SU-DHL-6 (cell line): Measurements from ENCODE around the gene RPS29.

ENCODE experiments used
- H2AFZ ChIP-seq: fragments of 200-600 bp; sonication (generic); 2 replicates; pipeline ENCODE4 v1.6.1; 2014; ENCODE audit warnings: low read depth, mild to moderate bottlenecking, moderate library complexity, mixed read lengths, antibody characterized with exemption, low read length; ENCODE audit not compliant: severe bottlenecking
- H3F3A ChIP-seq: fragments of 200-600 bp; shearing (Covaris generic); 2 replicates; pipeline ENCODE4 v1.6.0; 2016; ENCODE audit warnings: antibody characterized with exemption, mild to moderate bottlenecking; ENCODE audit not compliant: insufficient read depth
- H3K27ac ChIP-seq: fragments of 200-600 bp; sonication (generic); 2 replicates; pipeline ENCODE4 v1.5.1; 2016; ENCODE audit warnings: low read depth, mild to moderate bottlenecking, low read length, moderate library complexity, mixed read lengths
- H3K27me3 ChIP-seq: fragments of 200-600 bp; sonication (generic), shearing (Covaris generic); 2 replicates; pipeline ENCODE4 v1.6.0; 2014; ENCODE audit warnings: mild to moderate bottlenecking, low read length
- H3K36me3 ChIP-seq: fragments of 200-600 bp; sonication (generic); 2 replicates; pipeline ENCODE4 v1.6.1; 2014; ENCODE audit warnings: mild to moderate bottlenecking, low read length, mixed read lengths
- H3K4me2 ChIP-seq: fragments of 300-600, 200-600 bp; shearing (Covaris generic), sonication (generic); 2 replicates; pipeline ENCODE4 v1.6.0; 2014; ENCODE audit warnings: low read length, low read depth, mild to moderate bottlenecking; ENCODE audit not compliant: poor library complexity, severe bottlenecking
- H3K4me3 ChIP-seq: fragments of 200-600 bp; sonication (generic); 2 replicates; pipeline ENCODE4 v1.5.1; 2014; ENCODE audit warnings: antibody characterized with exemption, low read length, mild to moderate bottlenecking, mixed read lengths; ENCODE audit not compliant: insufficient read depth, poor library complexity, severe bottlenecking
- H3K79me2 ChIP-seq: fragments of 200-600 bp; sonication (generic); 2 replicates; pipeline ENCODE4 v1.6.1; 2014; ENCODE audit warnings: mild to moderate bottlenecking, low read length, moderate library complexity; ENCODE audit not compliant: insufficient read depth
- H3K9ac ChIP-seq: fragments of 200-600 bp; sonication (generic); 2 replicates; pipeline ENCODE4 v1.7.0; 2014; ENCODE audit warnings: mild to moderate bottlenecking, low read length
- H3K9me2 ChIP-seq: fragments of 200-600 bp; sonication (generic); replicated peaks from 2 replicates; pipeline ENCODE4 v1.6.1; 2014; ENCODE audit warnings: low read length; ENCODE audit not compliant: insufficient read depth
- H3K9me3 ChIP-seq: fragments of 200-600 bp; sonication (generic); 2 replicates; pipeline ENCODE4 v1.6.1; 2014; ENCODE audit warnings: low read length, mixed read lengths; ENCODE audit not compliant: insufficient read depth
- H4K20me1 ChIP-seq: fragments of 200-600 bp; sonication (generic); 2 replicates; pipeline ENCODE4 v1.6.1; 2014; ENCODE audit warnings: low read depth, mild to moderate bottlenecking, antibody characterized with exemption, low read length, moderate library complexity, mixed read lengths
- EZH2phosphoT487 ChIP-seq: fragments of 200-600 bp; sonication (generic), shearing (Covaris generic); conservative IDR thresholded peaks from 2 replicates; pipeline ENCODE4 v1.6.1; 2018; ENCODE audit warnings: mild to moderate bottlenecking, antibody characterized with exemption, low read length, moderate library complexity, mixed read lengths
- TF ChIP-seq, protein P1 (sequence below): fragments of 200-600 bp; sonication (generic); IDR thresholded peaks from one replicate; pipeline ENCODE4 v1.5.1; 2017; ENCODE audit warnings: antibody characterized with exemption, mild to moderate bottlenecking, low read length, moderate library complexity; ENCODE audit not compliant: insufficient read depth, poor library complexity, severe bottlenecking

Gene RPS29

DNA sequence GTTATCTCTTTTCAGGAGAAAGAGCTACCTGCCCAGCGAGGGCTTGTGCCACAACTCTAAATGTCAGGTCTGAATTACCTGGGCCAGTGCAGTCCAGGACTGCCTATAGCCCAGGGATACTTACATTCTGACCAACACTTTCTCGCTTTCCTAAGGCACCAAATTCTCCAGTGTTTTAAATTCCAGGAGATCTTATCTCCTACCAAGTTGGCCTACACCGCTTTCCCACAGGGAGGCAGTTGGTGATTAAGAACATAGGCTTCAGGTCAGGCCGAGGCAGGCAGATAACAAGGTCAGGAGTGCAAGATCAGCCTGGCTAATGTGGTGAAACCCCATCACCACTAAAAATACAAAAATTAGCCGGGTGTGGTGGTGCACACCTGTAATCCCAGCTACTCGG lies 41.1 kb downstream of the RPS29 start:
- Histone ChIP-seq H3K4me3 (no peak overlapping the region), H3K4me2 (no peak overlapping the region), H3K36me3 (no peaks in the 10 kb centered on the region), H3K9me3 (peaks cover 8% of the 10 kb centered on the region; the same call in 1 of the 2 replicates), H3K27me3 (no peaks in the 10 kb centered on the region), H4K20me1 (no peaks in the 10 kb centered on the region), H2AFZ (no peak overlapping the region), H3K79me2 (no peaks in the 10 kb centered on the region), H3K9me2 (no peaks in the 10 kb centered on the region), H3F3A (no peaks in the 10 kb centered on the region), H3K27ac (no peak overlapping the region), H3K9ac (no peak overlapping the region)
- TF ChIP-seq, protein P1, sequence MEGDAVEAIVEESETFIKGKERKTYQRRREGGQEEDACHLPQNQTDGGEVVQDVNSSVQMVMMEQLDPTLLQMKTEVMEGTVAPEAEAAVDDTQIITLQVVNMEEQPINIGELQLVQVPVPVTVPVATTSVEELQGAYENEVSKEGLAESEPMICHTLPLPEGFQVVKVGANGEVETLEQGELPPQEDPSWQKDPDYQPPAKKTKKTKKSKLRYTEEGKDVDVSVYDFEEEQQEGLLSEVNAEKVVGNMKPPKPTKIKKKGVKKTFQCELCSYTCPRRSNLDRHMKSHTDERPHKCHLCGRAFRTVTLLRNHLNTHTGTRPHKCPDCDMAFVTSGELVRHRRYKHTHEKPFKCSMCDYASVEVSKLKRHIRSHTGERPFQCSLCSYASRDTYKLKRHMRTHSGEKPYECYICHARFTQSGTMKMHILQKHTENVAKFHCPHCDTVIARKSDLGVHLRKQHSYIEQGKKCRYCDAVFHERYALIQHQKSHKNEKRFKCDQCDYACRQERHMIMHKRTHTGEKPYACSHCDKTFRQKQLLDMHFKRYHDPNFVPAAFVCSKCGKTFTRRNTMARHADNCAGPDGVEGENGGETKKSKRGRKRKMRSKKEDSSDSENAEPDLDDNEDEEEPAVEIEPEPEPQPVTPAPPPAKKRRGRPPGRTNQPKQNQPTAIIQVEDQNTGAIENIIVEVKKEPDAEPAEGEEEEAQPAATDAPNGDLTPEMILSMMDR, result no peak
- TF ChIP-seq EZH2phosphoT487, result no peak

DNA sequence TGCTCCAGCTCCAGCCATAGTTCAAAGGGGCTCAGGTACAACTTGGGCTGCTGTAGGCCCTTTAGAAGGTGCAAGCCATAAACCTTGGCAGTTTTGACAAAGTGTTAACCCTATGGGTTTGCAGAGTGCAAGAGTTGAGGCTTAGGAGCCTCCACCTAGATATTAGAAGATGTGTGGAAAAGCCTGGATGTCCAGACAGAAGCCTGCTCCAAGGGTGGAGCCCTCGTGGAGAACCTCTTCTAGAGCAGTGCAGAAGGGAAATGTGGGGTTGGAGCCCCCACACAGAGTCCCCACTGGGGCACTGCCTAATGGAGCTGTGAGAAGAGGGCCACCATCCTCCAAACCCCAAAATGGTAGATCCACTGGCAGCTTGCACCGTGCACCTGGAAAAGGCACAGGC lies 45.1 kb downstream of the RPS29 start:
- Histone ChIP-seq H3K4me3 (no peak overlapping the region), H3K27ac (no peak overlapping the region), H3K9ac (no peak overlapping the region), H3K4me2 (no peak overlapping the region), H3K9me2 (no peaks in the 10 kb centered on the region), H4K20me1 (no peaks in the 10 kb centered on the region), H3K27me3 (no peaks in the 10 kb centered on the region), H3F3A (no peaks in the 10 kb centered on the region), H3K79me2 (no peaks in the 10 kb centered on the region), H2AFZ (no peak overlapping the region), H3K36me3 (no peaks in the 10 kb centered on the region), H3K9me3 (peaks cover 8% of the 10 kb centered on the region; the same call in 1 of the 2 replicates)
- TF ChIP-seq, protein P1, result no peak
- TF ChIP-seq EZH2phosphoT487, result no peak

DNA sequence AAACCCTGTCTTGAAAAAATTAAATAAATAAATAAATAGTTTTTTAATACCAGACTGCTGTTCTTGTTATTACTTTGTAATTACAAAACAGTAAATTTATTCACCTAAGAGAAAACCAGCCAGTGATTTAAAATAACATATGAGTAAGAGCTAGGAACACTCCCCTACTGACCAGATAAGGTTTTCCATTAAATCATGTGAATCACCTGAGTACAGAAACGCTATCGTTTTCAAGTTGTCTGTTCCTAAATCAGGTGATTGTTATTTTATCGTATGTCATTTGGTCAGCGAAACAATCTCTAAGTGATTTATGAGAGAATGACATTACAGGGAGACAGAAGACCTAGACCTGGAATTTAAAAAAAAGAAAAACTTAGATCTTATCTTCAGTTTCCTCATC lies 47.3 kb downstream of the RPS29 start:
- Histone ChIP-seq H2AFZ (no peak overlapping the region), H3F3A (no peaks in the 10 kb centered on the region), H3K4me2 (no peak overlapping the region), H3K9me3 (peaks cover 8% of the 10 kb centered on the region; the same call in 1 of the 2 replicates), H3K4me3 (no peak overlapping the region), H3K9ac (no peak overlapping the region), H3K9me2 (no peaks in the 10 kb centered on the region), H3K36me3 (no peaks in the 10 kb centered on the region), H3K79me2 (no peaks in the 10 kb centered on the region), H4K20me1 (no peaks in the 10 kb centered on the region), H3K27me3 (no peaks in the 10 kb centered on the region), H3K27ac (no peak overlapping the region)
- no peak for TF ChIP-seq EZH2phosphoT487
- TF ChIP-seq, protein P1, result no peak
